HepG2 (cell line): ENCODE measurements around the gene SGCE. TPM values are rescaled to one million over a fixed set of nuclear protein-coding genes. Genes with fewer than 3 reads are reported as not detected.

Experiments used
- ARID3A ChIP-seq: IDR thresholded peaks from 2 replicates; pipeline ENCODE4 v1.6.1; 2012; ENCODE audit warnings: low read depth, low read length, improper control_type of control experiment
- BRCA1 ChIP-seq: sonication (generic); formaldehyde crosslinking; IDR thresholded peaks from 2 replicates; pipeline ENCODE4 v1.4.0; 2020; ENCODE audit warnings: missing genetic modification reagents
- E2F2 ChIP-seq: sonication (generic); formaldehyde crosslinking; IDR thresholded peaks from 2 replicates; pipeline ENCODE4 v1.4.0; 2020; ENCODE audit warnings: missing genetic modification reagents, borderline replicate concordance
- FOXP4 ChIP-seq: sonication (generic); formaldehyde crosslinking; IDR thresholded peaks from 2 replicates; pipeline ENCODE4 v1.4.0; 2020; ENCODE audit warnings: missing genetic modification reagents
- GATA4 ChIP-seq: sonication (generic); IDR thresholded peaks from 2 replicates; pipeline ENCODE4 v1.6.1; 2016; ENCODE audit warnings: antibody characterized with exemption, low read depth, borderline replicate concordance
- NFYB ChIP-seq: sonication (generic); formaldehyde crosslinking; IDR thresholded peaks from 2 replicates; pipeline ENCODE4 v1.4.0; 2020; ENCODE audit warnings: missing genetic modification reagents
- POLR2AphosphoS5 ChIP-seq: IDR thresholded peaks from 2 replicates; pipeline ENCODE4 v1.6.1; 2012; ENCODE audit warnings: low read depth, low read length
- REPIN1 ChIP-seq: sonication (generic); formaldehyde crosslinking; IDR thresholded peaks from 2 replicates; pipeline ENCODE4 v1.8.0; 2022; ENCODE audit warnings: missing genetic modification reagents, low read depth, mild to moderate bottlenecking, borderline replicate concordance
- SALL1 ChIP-seq: sonication (generic); formaldehyde crosslinking; IDR thresholded peaks from 2 replicates; pipeline ENCODE4 v1.8.0; 2022; ENCODE audit warnings: mild to moderate bottlenecking, missing genetic modification reagents
- SNRNP70 ChIP-seq: fragments of 200-400 bp; formaldehyde crosslinking; IDR thresholded peaks from 2 replicates; pipeline ENCODE4 v1.6.1; 2017; ENCODE audit warnings: mild to moderate bottlenecking, low read depth, low read length, moderate library complexity
- THAP11 ChIP-seq: IDR thresholded peaks from 2 replicates; pipeline ENCODE4 v1.6.1; 2016; ENCODE audit warnings: missing biosample characterization, missing genetic modification reagents
- ZBTB20 ChIP-seq: sonication (generic); formaldehyde crosslinking; IDR thresholded peaks from 2 replicates; pipeline ENCODE4 v1.8.1; 2023; ENCODE audit warnings: missing genetic modification reagents, low read depth, mild to moderate bottlenecking, borderline replicate concordance
- ZBTB25 ChIP-seq: IDR thresholded peaks from 2 replicates; pipeline ENCODE4 v1.6.1; 2018; ENCODE audit warnings: missing genetic modification reagents
- ZNF253 ChIP-seq: sonication (generic); formaldehyde crosslinking; IDR thresholded peaks from 2 replicates; pipeline ENCODE4 v1.8.0; 2022; ENCODE audit warnings: mild to moderate bottlenecking, missing genetic modification reagents, borderline replicate concordance
- ZNF256 ChIP-seq: sonication (generic); formaldehyde crosslinking; conservative IDR thresholded peaks from 2 replicates; pipeline ENCODE4 v1.4.0; 2020; ENCODE audit warnings: missing genetic modification reagents
- ZNF274 ChIP-seq: sonication (generic); formaldehyde crosslinking; IDR thresholded peaks from 2 replicates; pipeline ENCODE4 v1.5.1; 2020; ENCODE audit warnings: mild to moderate bottlenecking, missing genetic modification reagents
- ZNF281 ChIP-seq: sonication (generic); formaldehyde crosslinking; IDR thresholded peaks from 2 replicates; pipeline ENCODE4 v1.4.0; 2020; ENCODE audit warnings: missing genetic modification reagents, borderline replicate concordance
- ZNF558 ChIP-seq: sonication (generic); formaldehyde crosslinking; IDR thresholded peaks from 2 replicates; pipeline ENCODE4 v1.9.0; 2022; ENCODE audit warnings: mild to moderate bottlenecking, missing genetic modification reagents, borderline replicate concordance
- ZNF605 ChIP-seq: sonication (generic); formaldehyde crosslinking; IDR thresholded peaks from 2 replicates; pipeline ENCODE4 v1.8.0; 2022; ENCODE audit warnings: mild to moderate bottlenecking, missing genetic modification reagents
- ZNF703 ChIP-seq: sonication (generic); formaldehyde crosslinking; IDR thresholded peaks from 2 replicates; pipeline ENCODE4 v1.5.1; 2020; ENCODE audit warnings: missing genetic modification reagents, mild to moderate bottlenecking, moderate library complexity, borderline replicate concordance
- ZNF737 ChIP-seq: sonication (generic); formaldehyde crosslinking; IDR thresholded peaks from 2 replicates; pipeline ENCODE4 v1.5.0; 2020; ENCODE audit warnings: missing genetic modification reagents, mild to moderate bottlenecking, borderline replicate concordance
- polyA plus RNA-seq, 8 experiments: library from polyadenylated mRNA; depleted of rRNA in 3 of 8; stranded (reverse) in 7 of 8; unstranded in 1 of 8; fragments of >200 nt; fragmentation: Illumina TruSeq in 4 of 8; extraction: Trizol in 4 of 8; gene quantifications; 2 replicates each; pipeline versions ENCODE4 v1.2.1 to v1.2.3, GENCODE V29; 2011 to 2016; ENCODE audit warnings: low read depth in 4 of 8, missing spikeins in 1 of 8, mixed read lengths in 1 of 8; ENCODE audit not compliant: insufficient read depth in 1 of 8
- total RNA-seq, 5 experiments: library from RNA; depleted of rRNA; stranded (reverse); fragments of >200 nt; fragmentation: Illumina TruSeq; extraction: Trizol; gene quantifications; 2 replicates each; pipeline ENCODE4 v1.2.3, GENCODE V29; 2016; ENCODE audit warnings: low read depth in 1 of 5

Gene SGCE
- total and polyA plus RNA-seq, 2 of the 13 experiments (the other 11 are each of a cell fraction or from before 2014, with no cell fraction given): 52.3 to 71.1 TPM

GRCh38 chr7:94561841-94562514, 94.0 kb downstream of the SGCE start (continued):
- TF ChIP-seq SALL1 (peak; percentile 80; the same call in 1 of the 2 replicates), BRCA1 (CRISPR knock-in tag) (no peak), GATA4 (peak; percentile 94), ZNF703 (CRISPR knock-in tag) (no peak), ZNF253 (CRISPR knock-in tag) (no peak), THAP11 (CRISPR knock-in tag) (peak; percentile 74), E2F2 (CRISPR knock-in tag) (no peak), ZNF737 (no peak), ZBTB20 (0 out of 2 replicates have a peak, but pooled peaks have one; percentile 23), REPIN1 (CRISPR knock-in tag) (no peak), ZBTB25 (peak; percentile 82), ZNF256 (CRISPR knock-in tag) (no peak), ZNF281 (CRISPR knock-in tag) (peak; percentile 59; the same call in 1 of the 2 replicates), SNRNP70 (no peak), ARID3A (peak; percentile 82), ZNF274 (CRISPR knock-in tag) (no peak), ZNF558 (no peak), ZNF605 (CRISPR knock-in tag) (no peak), FOXP4 (CRISPR knock-in tag) (peak; percentile 97), NFYB (CRISPR knock-in tag) (peak; percentile 25; the same call in 1 of the 2 replicates), POLR2AphosphoS5 (no peak)
